Colonic mucosa (tissue), 4 donors: Measurements from ENCODE around the gene ACY1. TPM values are rescaled to one million over a fixed set of nuclear protein-coding genes. Genes with fewer than 3 reads are reported as not detected.
A peak's percentile ranks its signal among the peaks of the same experiment; 100 is the strongest.
"Not testable (repeated sequence)": the region's sequence is repeated elsewhere in the genome, so short reads cannot be mapped to it uniquely, and the experiment has no call there.

Experiments
- DNase-seq: peaks from one replicate; pipeline ENCODE4 v3.0.0-alpha.2; 2020
- H3K27ac ChIP-seq: fragments of 200-600 bp; one replicate; pipeline ENCODE4 v1.8.0; 2021
- H3K27me3 ChIP-seq: fragments of 200-600 bp; one replicate; pipeline ENCODE4 v1.8.0; 2021
- H3K36me3 ChIP-seq: fragments of 200-600 bp; one replicate; pipeline ENCODE4 v1.8.0; 2021
- H3K4me1 ChIP-seq: fragments of 200-600 bp; one replicate; pipeline ENCODE4 v1.8.0; 2021; ENCODE audit warnings: mild to moderate bottlenecking
- H3K4me3 ChIP-seq: fragments of 200-600 bp; one replicate; pipeline ENCODE4 v1.8.0; 2021
- H3K9ac ChIP-seq, 2 donors: one replicate each; pipeline ENCODE4 v1.7.0; 2013; ENCODE audit warnings: control low read depth in 2 of 2, low read depth in 2 of 2, low read length in 2 of 2
- H3K9me3 ChIP-seq: fragments of 200-600 bp; one replicate; pipeline ENCODE4 v1.8.0; 2021
- CTCF ChIP-seq: fragments of 200-600 bp; IDR thresholded peaks from one replicate; pipeline ENCODE4 v1.8.0; 2022; ENCODE audit warnings: antibody characterized with exemption, mild to moderate bottlenecking
- intact Hi-C: fragments of 100-400 bp; cut with DNase I; formaldehyde crosslinking; loops from one replicate; pipeline ENCODE4 v1.14.1; 2022
- total RNA-seq, 2 donors: library from RNA; stranded (reverse); fragmentation: NEBNext Ultra II Directional in 1 of 2; extraction: Animal tissue kit (Norgen Biotek cat#: 25700) in 1 of 2; gene quantifications; one replicate each; pipeline ENCODE4 v1.2.1, GENCODE V29; 2021
- donor health status: healthy.
- donor health status: DM: no; HTN: no; CAD: no.
- donor health status: DM: no; HTN: no; CAD: no.

The ACY1 gene
- total RNA-seq, 2 donors from 2014 or later, result 137 to 153 TPM

- intact Hi-C loops, result no loop called here
- no peak for TF ChIP-seq CTCF
- Histone ChIP-seq H3K36me3 (no peaks in the 10 kb centered on the region), H3K4me3 (no peak overlapping the region), H3K9ac (no peak overlapping the region), H3K9me3 (no peaks in the 10 kb centered on the region), H3K27me3 (no peaks in the 10 kb centered on the region), H3K4me1 (peaks cover 13% of the 10 kb centered on the region), H3K27ac (no peak overlapping the region)
- DNase-seq, result no peak
Observed at GRCh38 chr3:51985063-51985462, 1.7 kb downstream of the ACY1 start.

GRCh38 chr3:51986010-51986947 lies 2.9 kb downstream of the ACY1 start:
- Histone ChIP-seq H3K9me3 (no peaks in the 10 kb centered on the region), H3K36me3 (no peaks in the 10 kb centered on the region), H3K9ac (peak overlapping the region in 1 of 2 donors; percentile 58), H3K4me3 (no peak overlapping the region), H3K27ac (peak overlapping the region; percentile 44), H3K27me3 (no peaks in the 10 kb centered on the region), H3K4me1 (peaks cover 13% of the 10 kb centered on the region)
- DNase-seq, result peak; percentile 76
- no peak for TF ChIP-seq CTCF
- intact Hi-C loops, result no loop called here

GRCh38 chr3:51987568-51987967 lies 4.2 kb downstream of the ACY1 start:
- no peaks in the 10 kb centered on the region for H3K9me3 ChIP-seq
- no peaks in the 10 kb centered on the region for H3K27me3 ChIP-seq
- intact Hi-C loops, result no loop called here
- H3K4me1 ChIP-seq, result peaks cover 8% of the 10 kb centered on the region
- H3K36me3 ChIP-seq, result no peaks in the 10 kb centered on the region
- TF ChIP-seq CTCF, result no peak
- H3K4me3 ChIP-seq, result no peak overlapping the region
- no peak for DNase-seq
- H3K9ac ChIP-seq, result no peak overlapping the region
- H3K27ac ChIP-seq, result no peak overlapping the region

GRCh38 chr3:51988286-51989146 lies 5.2 kb downstream of the ACY1 start:
- Histone ChIP-seq H3K27ac (no peak overlapping the region), H3K9me3 (no peaks in the 10 kb centered on the region), H3K4me3 (no peak overlapping the region), H3K4me1 (peaks cover 8% of the 10 kb centered on the region), H3K27me3 (no peaks in the 10 kb centered on the region), H3K36me3 (no peaks in the 10 kb centered on the region), H3K9ac (peak overlapping the region in 1 of 2 donors; percentile 7)
- TF ChIP-seq CTCF, result no peak
- intact Hi-C loops, result no loop called here
- no peak for DNase-seq

GRCh38 chr3:51990501-51990971 lies 7.2 kb downstream of the ACY1 start:
- H3K27ac ChIP-seq, H3K4me3 ChIP-seq, H3K4me1 ChIP-seq, H3K27me3 ChIP-seq, intact Hi-C loops, H3K9me3 ChIP-seq, DNase-seq, H3K9ac ChIP-seq, H3K36me3 ChIP-seq: not testable (repeated sequence)
